Neural progenitor cell (in vitro differentiated cells): ENCODE data around the gene EGLN3. TPM values are rescaled to one million over a fixed set of nuclear protein-coding genes. Genes with fewer than 3 reads are reported as not detected.

ENCODE experiments used
- DNase-seq: peaks from one replicate; pipeline ENCODE4 v3.0.0-alpha.2; 2016; ENCODE audit warnings: low spot score
- H2AFZ ChIP-seq: fragments of 200-600 bp; sonication (generic); replicated peaks from 2 replicates; pipeline ENCODE4 v1.6.1; 2016; ENCODE audit warnings: antibody characterized with exemption
- H3F3A ChIP-seq: fragments of 200-600 bp; sonication (generic); 2 replicates; pipeline ENCODE4 v1.6.1; 2016; ENCODE audit warnings: antibody characterized with exemption, low read depth
- H3K27ac ChIP-seq: fragments of 200-600 bp; sonication (generic); 2 replicates; pipeline ENCODE4 v1.5.1; 2016; ENCODE audit warnings: mild to moderate bottlenecking
- H3K27me3 ChIP-seq: fragments of 200-600 bp; sonication (generic); 2 replicates; pipeline ENCODE4 v1.6.1; 2016; ENCODE audit warnings: mild to moderate bottlenecking, moderate library complexity
- H3K36me3 ChIP-seq: fragments of 200-600 bp; sonication (generic); 2 replicates; pipeline ENCODE4 v1.5.1; 2016
- H3K4me1 ChIP-seq: fragments of 200-600 bp; sonication (generic); 2 replicates; pipeline ENCODE4 v1.6.1; 2016; ENCODE audit warnings: mixed run types
- H3K4me2 ChIP-seq: fragments of 200-600 bp; sonication (generic); 2 replicates; pipeline ENCODE4 v1.6.1; 2016
- H3K4me3 ChIP-seq: fragments of 200-600 bp; sonication (generic); 2 replicates; pipeline ENCODE4 v1.5.1; 2016
- H3K79me2 ChIP-seq: fragments of 200-600 bp; sonication (generic); 2 replicates; pipeline ENCODE4 v1.6.1; 2016; ENCODE audit warnings: low read depth
- H3K9ac ChIP-seq: fragments of 200-600 bp; sonication (generic); 2 replicates; pipeline ENCODE4 v1.6.1; 2016
- H3K9me3 ChIP-seq: fragments of 200-600 bp; sonication (generic); 2 replicates; pipeline ENCODE4 v1.5.1; 2016; ENCODE audit warnings: low read depth
- H4K20me1 ChIP-seq: fragments of 200-600 bp; sonication (generic); 2 replicates; pipeline ENCODE4 v1.6.1; 2016; ENCODE audit warnings: low read depth
- H3K27ac Mint-ChIP-seq: 3 replicates; pipeline ENCODE4 v1.8.0; 2021; ENCODE audit warnings: mixed read lengths
- H3K27me3 Mint-ChIP-seq: 2 replicates; pipeline ENCODE4 v1.8.0; 2022; ENCODE audit warnings: low read depth, mild to moderate bottlenecking, inconsistent platforms, moderate library complexity, mixed read lengths; ENCODE audit not compliant: insufficient read depth
- H3K36me3 Mint-ChIP-seq: 3 replicates; pipeline ENCODE4 v1.8.0; 2021; ENCODE audit warnings: mixed read lengths
- H3K4me1 Mint-ChIP-seq: 3 replicates; pipeline ENCODE4 v1.8.0; 2021; ENCODE audit warnings: mixed read lengths
- H3K4me3 Mint-ChIP-seq: 3 replicates; pipeline ENCODE4 v1.8.0; 2021; ENCODE audit warnings: mild to moderate bottlenecking, moderate library complexity, mixed read lengths
- H3K9me3 Mint-ChIP-seq: 3 replicates; pipeline ENCODE4 v1.8.0; 2020; ENCODE audit warnings: mixed read lengths
- EZH2 ChIP-seq: fragments of 200-600 bp; sonication (generic); IDR thresholded peaks from 2 replicates; pipeline ENCODE4 v1.6.1; 2017; ENCODE audit warnings: antibody characterized with exemption, mild to moderate bottlenecking, moderate library complexity
- EZH2phosphoT487 ChIP-seq: fragments of 200-600 bp; sonication (generic); IDR thresholded peaks from 2 replicates; pipeline ENCODE4 v1.6.1; 2017; ENCODE audit warnings: antibody characterized with exemption
- total RNA-seq: library from RNA; depleted of rRNA; stranded (reverse); fragments of >200 nt; gene quantifications from 2 replicates; pipeline ENCODE4 v1.2.3, GENCODE V29; 2015; ENCODE audit warnings: low replicate concordance
- TF ChIP-seq, protein P1 (sequence below): fragments of 200-600 bp; sonication (generic); IDR thresholded peaks from 2 replicates; pipeline ENCODE4 v1.5.1; 2017; ENCODE audit warnings: antibody characterized with exemption, mild to moderate bottlenecking

Gene EGLN3
- 65.0 and 73.5 TPM in 2 replicates for total RNA-seq

DNA sequence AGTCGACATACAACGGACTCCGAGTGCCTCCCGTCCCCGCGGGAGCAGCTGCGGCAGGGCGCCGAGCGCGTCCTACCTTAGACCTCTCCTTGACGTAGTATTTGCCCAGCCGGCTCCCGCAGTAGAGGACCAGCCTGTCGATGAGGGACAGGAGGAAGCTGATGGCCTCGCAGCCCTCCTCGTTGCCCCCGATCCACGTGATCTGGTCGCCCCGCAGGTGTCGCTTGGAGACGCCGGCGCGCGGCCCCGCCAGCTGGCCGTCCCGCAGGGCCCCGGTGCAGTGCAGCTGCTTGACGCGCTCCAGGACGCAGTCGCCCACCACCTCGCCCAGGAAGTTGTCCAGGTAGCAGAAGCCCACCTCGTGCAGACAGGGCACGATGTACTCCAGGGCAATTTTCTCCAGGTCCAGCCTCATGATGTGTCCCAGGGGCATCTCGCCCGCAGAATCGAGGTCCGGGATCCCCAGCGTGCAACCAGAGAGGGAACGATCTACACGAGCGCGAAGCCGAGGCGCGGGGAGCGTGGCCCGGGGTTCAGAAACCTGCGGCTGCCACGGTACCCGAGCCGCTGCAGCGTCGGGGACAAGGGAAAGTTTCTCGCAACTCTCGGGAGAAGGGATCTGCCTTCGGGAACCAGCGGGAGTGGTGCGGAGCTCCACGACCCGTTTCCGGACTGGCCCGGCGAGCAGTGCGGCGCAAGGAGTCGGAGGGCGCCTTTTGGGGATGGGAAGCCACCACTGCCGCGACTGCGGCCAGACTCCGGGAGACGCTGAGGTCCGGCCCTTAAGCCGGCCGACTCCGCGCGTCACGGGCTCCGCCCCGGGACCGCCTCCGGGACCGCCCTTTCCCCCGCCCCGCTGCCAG, at the start of gene EGLN3:
Gene EGLN3, minus strand, starts transcription at position 755 of the 863 bp plus-strand sequence. Its CDS starts 322 bp downstream, at position 433.
- H3K27me3 Mint-ChIP-seq, result peaks cover 12% of the 10 kb centered on the region
- no peaks in the 10 kb centered on the region for H3K27me3 ChIP-seq
- peak within 1 kb of the TSS; percentile 58 for H3K27ac ChIP-seq
- peak within 1 kb of the TSS; percentile 6 for H2AFZ ChIP-seq
- peaks cover 34% of the 10 kb centered on the region for H3K4me1 ChIP-seq
- TF ChIP-seq, protein P1, sequence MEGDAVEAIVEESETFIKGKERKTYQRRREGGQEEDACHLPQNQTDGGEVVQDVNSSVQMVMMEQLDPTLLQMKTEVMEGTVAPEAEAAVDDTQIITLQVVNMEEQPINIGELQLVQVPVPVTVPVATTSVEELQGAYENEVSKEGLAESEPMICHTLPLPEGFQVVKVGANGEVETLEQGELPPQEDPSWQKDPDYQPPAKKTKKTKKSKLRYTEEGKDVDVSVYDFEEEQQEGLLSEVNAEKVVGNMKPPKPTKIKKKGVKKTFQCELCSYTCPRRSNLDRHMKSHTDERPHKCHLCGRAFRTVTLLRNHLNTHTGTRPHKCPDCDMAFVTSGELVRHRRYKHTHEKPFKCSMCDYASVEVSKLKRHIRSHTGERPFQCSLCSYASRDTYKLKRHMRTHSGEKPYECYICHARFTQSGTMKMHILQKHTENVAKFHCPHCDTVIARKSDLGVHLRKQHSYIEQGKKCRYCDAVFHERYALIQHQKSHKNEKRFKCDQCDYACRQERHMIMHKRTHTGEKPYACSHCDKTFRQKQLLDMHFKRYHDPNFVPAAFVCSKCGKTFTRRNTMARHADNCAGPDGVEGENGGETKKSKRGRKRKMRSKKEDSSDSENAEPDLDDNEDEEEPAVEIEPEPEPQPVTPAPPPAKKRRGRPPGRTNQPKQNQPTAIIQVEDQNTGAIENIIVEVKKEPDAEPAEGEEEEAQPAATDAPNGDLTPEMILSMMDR, result no peak
- TF ChIP-seq EZH2 (peak; percentile 23), EZH2phosphoT487 (no peak)
- peaks cover 37% of the 10 kb centered on the region for H3K4me1 Mint-ChIP-seq
- H3K36me3 ChIP-seq, result no peaks in the 10 kb centered on the region
- H3K4me3 ChIP-seq, result peak within 1 kb of the TSS; percentile 65
- peak within 1 kb of the TSS; percentile 81 for H3K4me3 Mint-ChIP-seq
- H3K9me3 Mint-ChIP-seq, result peaks cover 6% of the 10 kb centered on the region
- H3K9ac ChIP-seq, result peak within 1 kb of the TSS; percentile 45
- peaks cover 45% of the 10 kb centered on the region for H4K20me1 ChIP-seq
- H3F3A ChIP-seq, result peaks cover 7% of the 10 kb centered on the region
- H3K36me3 Mint-ChIP-seq, result peaks cover 6% of the 10 kb centered on the region
- peak within 1 kb of the TSS; percentile 18 for H3K27ac Mint-ChIP-seq
- H3K9me3 ChIP-seq, result no peaks in the 10 kb centered on the region
- H3K4me2 ChIP-seq, result peak within 1 kb of the TSS; percentile 87
- peaks cover 53% of the 10 kb centered on the region for H3K79me2 ChIP-seq
- peak; percentile 96 for DNase-seq

DNA sequence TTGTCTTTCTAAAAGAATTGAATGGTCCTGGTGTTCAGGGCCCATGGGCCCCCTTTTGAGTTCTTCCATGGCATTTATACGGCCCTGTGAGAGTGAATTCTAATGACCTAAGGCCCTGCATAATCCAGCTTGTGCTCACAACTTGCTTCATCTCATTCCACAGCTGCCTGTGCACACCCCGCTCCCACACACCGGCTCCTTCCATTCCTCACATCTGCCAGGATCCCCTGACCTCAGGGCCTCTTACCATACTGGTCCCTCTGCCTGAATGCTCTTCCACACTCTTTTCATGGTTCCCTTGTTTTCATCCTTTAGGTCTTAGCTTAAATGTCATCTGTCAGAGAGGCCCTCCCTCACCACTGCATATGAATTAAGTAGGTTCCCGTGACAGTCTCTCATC, 49.5 kb upstream of the EGLN3 start:
- H3K27me3 ChIP-seq, result no peaks in the 10 kb centered on the region
- no peak overlapping the region for H3K4me2 ChIP-seq
- peaks cover 6% of the 10 kb centered on the region for H3K4me1 ChIP-seq
- TF ChIP-seq EZH2phosphoT487 (no peak), EZH2 (no peak)
- TF ChIP-seq, protein P1, result no peak
- H3K27me3 Mint-ChIP-seq, result peaks cover 2% of the 10 kb centered on the region
- H3K27ac Mint-ChIP-seq, result no peak overlapping the region
- H3K36me3 Mint-ChIP-seq, result no peaks in the 10 kb centered on the region
- peaks cover 4% of the 10 kb centered on the region for H3F3A ChIP-seq
- no peak overlapping the region for H3K9ac ChIP-seq
- no peaks in the 10 kb centered on the region for H4K20me1 ChIP-seq
- no peaks in the 10 kb centered on the region for H3K79me2 ChIP-seq
- no peaks in the 10 kb centered on the region for H3K9me3 ChIP-seq
- H3K36me3 ChIP-seq, result no peaks in the 10 kb centered on the region
- H3K4me3 ChIP-seq, result no peak overlapping the region
- H3K4me3 Mint-ChIP-seq, result no peak overlapping the region
- no peaks in the 10 kb centered on the region for H3K9me3 Mint-ChIP-seq
- no peak overlapping the region for H2AFZ ChIP-seq
- DNase-seq, result no peak
- no peak overlapping the region for H3K27ac ChIP-seq
- peaks cover 6% of the 10 kb centered on the region for H3K4me1 Mint-ChIP-seq

DNA sequence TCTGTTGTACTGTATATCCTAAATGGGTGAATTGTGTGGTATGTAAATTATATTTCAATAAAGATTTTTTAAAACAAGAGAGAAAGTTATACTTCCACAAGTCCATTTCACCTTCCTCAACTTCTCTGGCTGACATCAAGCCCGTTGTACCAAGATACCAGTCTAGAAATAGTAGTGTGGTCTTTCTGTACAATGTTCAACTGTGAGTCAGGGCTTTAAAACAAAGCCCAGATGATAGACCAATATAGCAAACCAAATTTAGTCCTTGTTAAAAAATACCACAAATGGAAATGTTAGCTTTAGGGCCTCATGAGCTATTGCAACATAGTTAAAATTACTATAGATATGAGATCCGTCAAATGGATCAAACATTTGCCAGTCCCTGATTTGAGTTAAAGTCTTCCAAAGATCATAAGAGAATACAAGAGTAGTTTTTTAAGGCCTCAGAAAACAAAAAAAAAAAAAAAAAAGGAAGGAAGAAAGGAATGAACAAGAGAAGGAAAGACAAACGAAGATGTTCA, 49.0 kb upstream of the EGLN3 start:
- Histone ChIP-seq H3K79me2 (no peaks in the 10 kb centered on the region), H3K27me3 (no peaks in the 10 kb centered on the region)
- peaks cover 2% of the 10 kb centered on the region for H3K27me3 Mint-ChIP-seq

More for the DNA sequence above, 49.0 kb upstream of the EGLN3 start:
- Histone ChIP-seq H3K27ac (no peak overlapping the region), H3K4me3 (no peak overlapping the region), H3K9me3 (no peaks in the 10 kb centered on the region), H3K9ac (no peak overlapping the region), H3K4me1 (peaks cover 6% of the 10 kb centered on the region), H3F3A (peaks cover 4% of the 10 kb centered on the region), H4K20me1 (no peaks in the 10 kb centered on the region), H3K4me2 (no peak overlapping the region), H3K36me3 (no peaks in the 10 kb centered on the region), H2AFZ (no peak overlapping the region)
- peaks cover 6% of the 10 kb centered on the region for H3K4me1 Mint-ChIP-seq
- TF ChIP-seq EZH2 (no peak), EZH2phosphoT487 (no peak)
- TF ChIP-seq, protein P1, result no peak
- H3K36me3 Mint-ChIP-seq, result no peaks in the 10 kb centered on the region
- no peak overlapping the region for H3K27ac Mint-ChIP-seq
- DNase-seq, result no peak
- H3K9me3 Mint-ChIP-seq, result no peaks in the 10 kb centered on the region
- no peak overlapping the region for H3K4me3 Mint-ChIP-seq
